Measurements from ENCODE around the gene MYO5B.

The MYO5B gene

GRCh38 chr18:50022985-50023384, 172.0 kb downstream of the MYO5B start:
- FAIRE-seq (no peak), DNase-seq (ENCODE audit: low spot score) (no peak)

GRCh38 chr18:50014606-50015005, 180.3 kb downstream of the MYO5B start:
- FAIRE-seq (no peak), DNase-seq (ENCODE audit: low spot score) (no peak)

GRCh38 chr18:50013363-50014138, 181.4 kb downstream of the MYO5B start:
- DNase-seq (ENCODE audit: low spot score) (no peak), FAIRE-seq (no peak)

- FAIRE-seq: no peak
- DNase-seq (ENCODE audit: low spot score): no peak
Observed at GRCh38 chr18:50011813-50012435, 183.0 kb downstream of the MYO5B start.

GRCh38 chr18:50009773-50010335, 185.1 kb downstream of the MYO5B start:
- DNase-seq (ENCODE audit: low spot score) (peak; percentile 5), FAIRE-seq (no peak)

GRCh38 chr18:50008306-50008705, 186.6 kb downstream of the MYO5B start:
- FAIRE-seq (no peak), DNase-seq (ENCODE audit: low spot score) (no peak)

- DNase-seq (ENCODE audit: low spot score) (no peak), FAIRE-seq (no peak)
Observed at GRCh38 chr18:50006470-50007046, 188.4 kb downstream of the MYO5B start.

GRCh38 chr18:50004013-50004412, 190.9 kb downstream of the MYO5B start:
- DNase-seq (ENCODE audit: low spot score) (no peak), FAIRE-seq (no peak)

- no peak for DNase-seq (ENCODE audit: low spot score)
- FAIRE-seq: no peak
Observed at GRCh38 chr18:50002781-50003180, 192.2 kb downstream of the MYO5B start.

GRCh38 chr18:50000227-50000626, 194.7 kb downstream of the MYO5B start:
- DNase-seq (ENCODE audit: low spot score) (no peak), FAIRE-seq (no peak)

- no peak for DNase-seq (ENCODE audit: low spot score)
- no peak for FAIRE-seq
Observed at GRCh38 chr18:49999128-49999527, 195.8 kb downstream of the MYO5B start.

- DNase-seq (ENCODE audit: low spot score): no peak
- FAIRE-seq: no peak
Observed at GRCh38 chr18:49997558-49997957, 197.4 kb downstream of the MYO5B start.

- DNase-seq (ENCODE audit: low spot score): no peak
- no peak for FAIRE-seq
Observed at GRCh38 chr18:49994410-49994809, 200.5 kb downstream of the MYO5B start.

- FAIRE-seq (no peak), DNase-seq (ENCODE audit: low spot score) (no peak)
Observed at GRCh38 chr18:49993299-49993698, 201.6 kb downstream of the MYO5B start.

GRCh38 chr18:49988733-49989132, 206.2 kb downstream of the MYO5B start:
- FAIRE-seq: no peak
- no peak for DNase-seq (ENCODE audit: low spot score)

GRCh38 chr18:49988101-49988500, 206.8 kb downstream of the MYO5B start:
- DNase-seq (ENCODE audit: low spot score) (no peak), FAIRE-seq (no peak)

- FAIRE-seq: no peak
Observed at GRCh38 chr18:49985236-49985635, 209.7 kb downstream of the MYO5B start.

GRCh38 chr18:49980896-49981295, 214.1 kb downstream of the MYO5B start:
- no peak for FAIRE-seq
- no peak for DNase-seq (ENCODE audit: low spot score)

More at GRCh38 chr18:49985236-49985635, 209.7 kb downstream of the MYO5B start:
- no peak for DNase-seq (ENCODE audit: low spot score)

GRCh38 chr18:49976795-49977560, 218.0 kb downstream of the MYO5B start:
- FAIRE-seq (no peak), DNase-seq (ENCODE audit: low spot score) (no peak)

GRCh38 chr18:49976001-49976400, 218.9 kb downstream of the MYO5B start:
- FAIRE-seq: no peak

GRCh38 chr18:49974079-49974478, 220.9 kb downstream of the MYO5B start:
- FAIRE-seq (no peak), DNase-seq (ENCODE audit: low spot score) (no peak)

More at GRCh38 chr18:49976001-49976400, 218.9 kb downstream of the MYO5B start:
- DNase-seq (ENCODE audit: low spot score): no peak
